ENCODE data around the gene PTPRT. TPM values are rescaled to one million over a fixed set of nuclear protein-coding genes. Genes with fewer than 3 reads are reported as not detected.

The PTPRT gene
- total RNA-seq, 1 experiment from 2014 or later, result not detected

GRCh38 chr20:43188234-43188653 lies 1.5 kb downstream of the PTPRT start:
- H3K27ac ChIP-seq (ENCODE audit: low read length), result no peak overlapping the region
- TF ChIP-seq TCF7L2 (IDR thresholded peaks at IDR 0.05; ENCODE audit: low read depth, low read length) (no peak), POLR2AphosphoS5 (IDR thresholded peaks at IDR 0.05; ENCODE audit: low read depth, low read length) (no peak), REST (IDR thresholded peaks at IDR 0.05; ENCODE audit: insufficient read depth in 1 of 2, low read depth in 2 of 2, low read length in 1 of 2) (no peak)
- TF ChIP-seq, protein P1, sequence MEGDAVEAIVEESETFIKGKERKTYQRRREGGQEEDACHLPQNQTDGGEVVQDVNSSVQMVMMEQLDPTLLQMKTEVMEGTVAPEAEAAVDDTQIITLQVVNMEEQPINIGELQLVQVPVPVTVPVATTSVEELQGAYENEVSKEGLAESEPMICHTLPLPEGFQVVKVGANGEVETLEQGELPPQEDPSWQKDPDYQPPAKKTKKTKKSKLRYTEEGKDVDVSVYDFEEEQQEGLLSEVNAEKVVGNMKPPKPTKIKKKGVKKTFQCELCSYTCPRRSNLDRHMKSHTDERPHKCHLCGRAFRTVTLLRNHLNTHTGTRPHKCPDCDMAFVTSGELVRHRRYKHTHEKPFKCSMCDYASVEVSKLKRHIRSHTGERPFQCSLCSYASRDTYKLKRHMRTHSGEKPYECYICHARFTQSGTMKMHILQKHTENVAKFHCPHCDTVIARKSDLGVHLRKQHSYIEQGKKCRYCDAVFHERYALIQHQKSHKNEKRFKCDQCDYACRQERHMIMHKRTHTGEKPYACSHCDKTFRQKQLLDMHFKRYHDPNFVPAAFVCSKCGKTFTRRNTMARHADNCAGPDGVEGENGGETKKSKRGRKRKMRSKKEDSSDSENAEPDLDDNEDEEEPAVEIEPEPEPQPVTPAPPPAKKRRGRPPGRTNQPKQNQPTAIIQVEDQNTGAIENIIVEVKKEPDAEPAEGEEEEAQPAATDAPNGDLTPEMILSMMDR (IDR thresholded peaks at IDR 0.05), result no peak
- intact Hi-C loops (cut with micrococcal nuclease; ENCODE audit: unreplicated experiment) (loop anchor here (5.0 kb wide), 2 partner anchors 656 to 1451 kb away; no protein-coding TSS in a partner anchor), in situ Hi-C loops (cut with HindIII; ENCODE audit: low pct_unique_long_range_greater_than_20kb, low sequenced_read_pairs) (no loop called here)
- peak overlapping the region in 1 of 2 experiments; percentile 23; a peak in 2 of 4 replicates for H3K4me3 ChIP-seq (ENCODE audit: low read depth in 2 of 2, low read length in 2 of 2)
- peaks cover 28% of the 10 kb centered on the region for H3K27me3 ChIP-seq (ENCODE audit: control insufficient read depth, insufficient read depth, low read length)
- H3K36me3 ChIP-seq (ENCODE audit: control insufficient read depth, insufficient read depth, low read length), result no peaks in the 10 kb centered on the region; the same call in 1 of the 2 replicates
- ChIA-PET CTCF (interaction anchor here (0.6 kb wide), 2 partner anchors 138 to 1745 kb away, joined by 4 to 7 read pairs; no protein-coding TSS in a partner anchor), POLR2A (no interaction called here)
- no peaks in the 10 kb centered on the region for H3K4me1 ChIP-seq (ENCODE audit: control insufficient read depth, insufficient read depth, low read length)
- ATAC-seq (peak; percentile 55), DNase-seq (ENCODE audit: low read depth, low spot score) (no peak)
- H3K9me3 ChIP-seq (ENCODE audit: control insufficient read depth, insufficient read depth, low read depth, low read length), result no peaks in the 10 kb centered on the region
- BruUV-seq (replicated peaks), result no TSS peak

- Histone ChIP-seq H3K4me3 (ENCODE audit: low read depth in 2 of 2, low read length in 2 of 2) (peak overlapping the region in 1 of 2 experiments; percentile 23; a peak in 1 of 4 replicates), H3K27ac (ENCODE audit: low read length) (no peak overlapping the region), H3K9me3 (ENCODE audit: control insufficient read depth, insufficient read depth, low read depth, low read length) (no peaks in the 10 kb centered on the region), H3K4me1 (ENCODE audit: control insufficient read depth, insufficient read depth, low read length) (no peaks in the 10 kb centered on the region), H3K27me3 (ENCODE audit: control insufficient read depth, insufficient read depth, low read length) (peaks cover 31% of the 10 kb centered on the region), H3K36me3 (ENCODE audit: control insufficient read depth, insufficient read depth, low read length) (no peaks in the 10 kb centered on the region; the same call in 1 of the 2 replicates)
- in situ Hi-C loops (cut with HindIII; ENCODE audit: low pct_unique_long_range_greater_than_20kb, low sequenced_read_pairs) (no loop called here), intact Hi-C loops (cut with micrococcal nuclease; ENCODE audit: unreplicated experiment) (loop anchor here (5.0 kb wide), 2 partner anchors 655 to 1450 kb away; no protein-coding TSS in a partner anchor)
- ATAC-seq, result peak; percentile 73
- DNase-seq (ENCODE audit: low read depth, low spot score), result peak; percentile 25
- BruUV-seq (replicated peaks), result no TSS peak
- CTCF ChIA-PET, result no interaction called here
- POLR2A ChIA-PET, result interaction anchor here (0.6 kb wide), 1 partner anchor 12 kb away, joined by 3 read pairs; no protein-coding TSS in a partner anchor
- TF ChIP-seq, protein P1 (IDR thresholded peaks at IDR 0.05), result peak; percentile 95
- TF ChIP-seq POLR2AphosphoS5 (IDR thresholded peaks at IDR 0.05; ENCODE audit: low read depth, low read length), result no peak
- peak; percentile 93 to 94 for TF ChIP-seq REST (IDR thresholded peaks at IDR 0.05; ENCODE audit: insufficient read depth in 1 of 2, low read depth in 2 of 2, low read length in 1 of 2)
These were observed 2.1 kb downstream of the PTPRT start for GRCh38 chr20:43187476-43188233.

Measured in Panc1 (cell line).